ENCODE measurements around the gene ZNF808.
"Not testable (repeated sequence)": the region's sequence is repeated elsewhere in the genome, so short reads cannot be mapped to it uniquely, and the experiment has no call there.

DNA sequence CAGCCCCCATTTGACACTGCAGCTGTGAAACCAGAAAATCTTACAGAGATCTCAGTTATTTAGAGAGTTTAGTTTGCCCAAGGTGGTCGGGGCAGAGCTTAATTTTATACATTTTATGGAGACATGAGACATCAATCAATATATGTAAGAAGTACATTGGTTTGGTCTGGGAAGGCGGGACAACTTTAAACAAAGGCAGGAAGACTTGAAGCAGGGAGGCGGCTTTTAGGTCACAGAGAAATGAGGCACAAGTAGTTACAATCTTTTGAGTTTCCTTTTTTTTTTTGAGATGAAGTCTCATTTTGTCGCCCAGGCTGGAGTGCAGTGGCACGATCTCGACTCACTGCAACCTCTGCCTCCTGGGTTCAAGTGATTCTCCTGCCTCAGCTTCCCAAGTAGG lies 15.1 kb downstream of the ZNF808 start:
- TF ChIP-seq, protein P1, sequence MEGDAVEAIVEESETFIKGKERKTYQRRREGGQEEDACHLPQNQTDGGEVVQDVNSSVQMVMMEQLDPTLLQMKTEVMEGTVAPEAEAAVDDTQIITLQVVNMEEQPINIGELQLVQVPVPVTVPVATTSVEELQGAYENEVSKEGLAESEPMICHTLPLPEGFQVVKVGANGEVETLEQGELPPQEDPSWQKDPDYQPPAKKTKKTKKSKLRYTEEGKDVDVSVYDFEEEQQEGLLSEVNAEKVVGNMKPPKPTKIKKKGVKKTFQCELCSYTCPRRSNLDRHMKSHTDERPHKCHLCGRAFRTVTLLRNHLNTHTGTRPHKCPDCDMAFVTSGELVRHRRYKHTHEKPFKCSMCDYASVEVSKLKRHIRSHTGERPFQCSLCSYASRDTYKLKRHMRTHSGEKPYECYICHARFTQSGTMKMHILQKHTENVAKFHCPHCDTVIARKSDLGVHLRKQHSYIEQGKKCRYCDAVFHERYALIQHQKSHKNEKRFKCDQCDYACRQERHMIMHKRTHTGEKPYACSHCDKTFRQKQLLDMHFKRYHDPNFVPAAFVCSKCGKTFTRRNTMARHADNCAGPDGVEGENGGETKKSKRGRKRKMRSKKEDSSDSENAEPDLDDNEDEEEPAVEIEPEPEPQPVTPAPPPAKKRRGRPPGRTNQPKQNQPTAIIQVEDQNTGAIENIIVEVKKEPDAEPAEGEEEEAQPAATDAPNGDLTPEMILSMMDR (IDR thresholded peaks at IDR 0.05; ENCODE audit: insufficient read depth, low read length, poor library complexity, severe bottlenecking), result not testable (repeated sequence)
- not testable (repeated sequence) for TF ChIP-seq EZH2phosphoT487 (conservative IDR thresholded peaks at IDR 0.05; ENCODE audit: low read length)

All from SU-DHL-6 (cell line).